GM21526 (cell line): ENCODE results near the gene SLC22A13.
"Not testable (repeated sequence)": the region's sequence is repeated elsewhere in the genome, so short reads cannot be mapped to it uniquely, and the experiment has no call there.

Experiments used
- ATAC-seq: cut with Tn5 transposase; IDR thresholded peaks from one replicate; pipeline ENCODE4 v1.9.1; 2021; ENCODE audit warnings: moderate library complexity; ENCODE audit not compliant: unreplicated experiment, low FRiP score

The SLC22A13 gene

DNA sequence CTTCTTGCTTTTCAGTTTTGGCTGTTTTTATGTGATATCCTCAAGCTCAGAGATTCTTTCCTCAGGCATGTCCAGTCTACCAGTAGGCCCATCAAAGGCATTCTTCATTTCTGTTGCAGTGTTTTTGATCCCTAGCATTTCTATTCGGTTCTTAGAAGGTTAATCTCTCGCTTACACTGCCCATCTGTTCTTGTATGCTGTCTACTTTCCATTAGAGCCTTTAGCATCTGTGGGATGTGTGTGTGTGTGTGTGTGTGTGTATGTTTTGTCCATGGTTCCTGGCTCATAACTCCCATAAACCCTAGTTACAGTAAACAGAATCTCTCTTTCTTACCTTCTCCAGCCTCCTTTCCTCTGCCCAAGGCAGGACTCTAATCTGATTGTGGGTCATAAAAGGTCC is 5.1 kb upstream of the SLC22A13 start:
- no peak for ATAC-seq

DNA sequence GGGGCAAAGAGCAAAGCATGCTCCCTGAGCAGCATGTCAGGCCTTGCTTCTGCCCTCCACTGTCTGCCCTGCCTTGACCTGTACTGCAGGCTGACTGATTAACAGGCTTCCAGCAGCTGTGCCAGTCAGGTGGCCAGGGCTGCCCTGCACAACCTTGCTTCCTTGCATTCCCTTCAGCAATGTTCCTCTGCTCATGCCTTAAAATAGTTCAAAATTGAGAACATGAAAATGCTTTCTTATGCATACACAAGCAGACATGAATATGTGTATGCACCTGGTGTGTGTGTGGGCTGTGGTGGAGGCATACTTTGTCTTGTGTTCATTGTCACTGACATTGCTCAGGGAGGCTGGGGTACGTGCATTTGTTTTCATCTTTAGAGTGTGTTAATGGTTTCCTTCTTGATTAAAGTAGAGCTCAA is 1.2 kb upstream of the SLC22A13 start:
- ATAC-seq: no peak

DNA sequence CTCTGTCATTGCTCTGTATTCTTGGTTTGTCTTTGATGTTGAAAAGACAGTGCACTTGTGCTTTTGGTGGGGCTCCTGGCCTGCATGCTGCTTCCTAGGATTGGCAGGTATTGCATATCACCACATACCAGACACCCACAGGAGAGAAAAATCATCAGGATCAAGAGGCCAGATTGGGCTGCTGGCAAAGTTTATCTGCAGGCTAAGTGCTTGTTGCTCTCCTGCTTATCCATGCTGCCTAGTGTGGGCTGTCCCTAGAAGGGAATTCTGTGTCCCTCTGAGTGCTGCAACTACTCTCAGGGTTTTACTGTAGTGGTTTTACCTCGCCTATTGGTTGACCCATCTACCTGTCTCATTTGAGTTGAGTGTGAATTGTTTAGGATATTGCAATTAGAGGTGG is 833 bp upstream of the SLC22A13 start:
- ATAC-seq: no peak

DNA sequence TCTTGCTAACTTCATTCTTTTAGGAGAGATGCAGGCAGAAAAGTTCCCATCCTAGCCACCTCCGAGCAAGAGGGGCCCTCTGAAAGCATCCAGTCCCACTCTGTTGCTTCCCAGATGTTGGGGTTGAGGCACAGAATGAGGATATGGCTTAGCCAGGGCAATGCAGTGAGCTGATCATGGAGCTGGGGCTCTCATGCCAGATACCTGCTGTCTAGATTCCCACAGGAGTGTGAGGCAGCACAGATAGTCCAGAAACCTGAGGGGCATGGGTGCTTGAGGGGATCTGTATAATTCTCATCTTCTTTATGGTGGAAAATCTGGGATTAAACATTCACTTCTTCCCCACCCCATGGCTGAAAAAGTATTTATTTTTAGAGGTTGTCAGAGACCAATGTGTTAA is 1.2 kb downstream of the SLC22A13 start:
- ATAC-seq: no peak

DNA sequence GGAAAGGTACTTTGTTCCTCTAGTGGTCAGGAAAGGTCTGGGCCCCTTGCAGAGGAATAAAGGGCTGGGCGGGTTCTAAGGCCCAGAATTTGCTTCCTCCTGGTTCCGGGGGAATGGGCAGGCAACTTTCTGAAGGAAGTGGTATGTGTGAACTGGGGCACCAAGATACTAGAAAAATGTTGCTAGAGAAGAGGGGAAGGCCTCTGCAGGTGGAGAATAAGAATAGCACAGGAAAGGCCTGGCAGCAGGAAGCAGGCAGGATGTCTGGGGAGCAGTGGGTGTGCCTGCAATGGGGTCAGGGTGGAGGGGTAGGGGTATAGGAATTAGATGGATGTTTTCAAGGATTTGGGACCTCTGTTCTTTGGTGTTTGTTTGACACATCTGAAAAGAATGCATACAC is 2.0 kb downstream of the SLC22A13 start:
- no peak for ATAC-seq

DNA sequence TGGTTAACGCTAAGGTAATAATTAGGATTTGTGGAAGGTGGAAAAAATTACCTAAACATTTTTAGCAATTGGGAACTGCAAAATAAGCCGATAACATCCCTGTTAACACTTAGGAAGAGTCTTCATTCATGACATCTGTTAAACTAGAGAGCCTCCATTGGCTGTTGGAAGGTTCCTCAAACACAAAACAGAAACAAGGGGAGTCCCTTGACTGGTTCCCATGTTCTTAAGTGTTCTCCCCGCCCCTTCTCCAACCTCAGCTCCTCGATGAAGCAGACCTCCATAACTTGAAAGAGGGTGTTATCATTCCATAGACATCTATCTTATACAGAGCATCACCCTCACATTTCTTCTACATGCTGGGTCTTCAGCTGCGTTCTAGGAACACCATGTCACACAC is 2.5 kb downstream of the SLC22A13 start:
- no peak for ATAC-seq

DNA sequence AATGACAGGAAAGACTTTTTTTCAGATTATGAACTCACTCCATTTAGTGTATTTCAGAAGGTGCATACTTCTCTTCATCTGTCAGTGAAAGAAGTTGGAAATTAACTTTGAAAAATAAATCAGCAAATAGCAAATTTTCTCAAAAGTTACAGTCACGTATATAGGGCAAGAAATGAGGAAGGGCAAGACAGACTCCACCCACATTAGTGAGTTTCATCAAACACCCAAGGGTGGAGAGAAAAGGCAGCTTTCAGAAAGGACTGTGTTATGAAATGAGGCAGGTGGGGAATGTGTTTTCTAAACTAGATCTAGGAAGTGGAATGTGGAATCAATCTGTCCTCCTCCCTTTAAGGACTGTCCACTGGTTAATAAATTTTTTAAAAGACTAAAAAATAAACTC is 2.9 kb downstream of the SLC22A13 start:
- peak; percentile 57 for ATAC-seq

DNA sequence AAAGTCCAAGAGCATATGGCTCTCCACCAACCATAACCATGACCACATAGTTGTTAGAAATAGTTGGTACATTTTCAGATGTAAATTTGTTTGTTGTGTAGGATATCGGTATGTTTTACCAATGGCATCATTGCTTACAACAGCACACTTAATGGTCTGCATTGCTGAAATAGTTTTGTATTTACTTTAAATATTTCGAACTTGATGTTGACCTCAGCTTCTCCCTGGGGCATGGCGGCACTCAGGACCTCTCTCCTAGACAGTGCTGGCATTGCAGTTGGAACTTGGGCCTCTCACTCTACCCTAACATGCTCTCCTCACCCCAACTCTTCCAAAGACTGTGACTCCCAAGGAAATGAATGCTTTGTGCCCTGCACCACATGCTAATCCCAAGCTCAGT is 5.0 kb downstream of the SLC22A13 start:
- no peak for ATAC-seq

DNA sequence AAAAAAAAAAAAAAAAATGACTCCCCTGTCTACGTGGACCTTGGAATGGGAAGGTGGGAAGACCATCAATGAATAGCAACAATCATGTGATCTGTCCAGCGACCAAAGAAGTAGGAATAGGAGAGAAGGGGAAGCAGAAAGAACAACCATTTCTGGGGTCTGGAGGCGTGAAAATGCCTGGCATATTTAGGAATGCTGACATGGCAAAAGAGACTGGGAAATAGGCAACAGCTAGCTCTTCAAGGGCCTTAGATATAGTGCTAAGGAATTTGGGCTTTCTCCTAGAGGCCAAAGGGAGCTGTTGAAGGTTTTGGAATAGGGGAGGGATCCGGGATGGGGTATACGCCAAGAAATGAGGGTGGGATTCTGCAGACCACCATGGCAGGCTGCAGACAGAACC is 5.9 kb downstream of the SLC22A13 start:
- no peak for ATAC-seq

DNA sequence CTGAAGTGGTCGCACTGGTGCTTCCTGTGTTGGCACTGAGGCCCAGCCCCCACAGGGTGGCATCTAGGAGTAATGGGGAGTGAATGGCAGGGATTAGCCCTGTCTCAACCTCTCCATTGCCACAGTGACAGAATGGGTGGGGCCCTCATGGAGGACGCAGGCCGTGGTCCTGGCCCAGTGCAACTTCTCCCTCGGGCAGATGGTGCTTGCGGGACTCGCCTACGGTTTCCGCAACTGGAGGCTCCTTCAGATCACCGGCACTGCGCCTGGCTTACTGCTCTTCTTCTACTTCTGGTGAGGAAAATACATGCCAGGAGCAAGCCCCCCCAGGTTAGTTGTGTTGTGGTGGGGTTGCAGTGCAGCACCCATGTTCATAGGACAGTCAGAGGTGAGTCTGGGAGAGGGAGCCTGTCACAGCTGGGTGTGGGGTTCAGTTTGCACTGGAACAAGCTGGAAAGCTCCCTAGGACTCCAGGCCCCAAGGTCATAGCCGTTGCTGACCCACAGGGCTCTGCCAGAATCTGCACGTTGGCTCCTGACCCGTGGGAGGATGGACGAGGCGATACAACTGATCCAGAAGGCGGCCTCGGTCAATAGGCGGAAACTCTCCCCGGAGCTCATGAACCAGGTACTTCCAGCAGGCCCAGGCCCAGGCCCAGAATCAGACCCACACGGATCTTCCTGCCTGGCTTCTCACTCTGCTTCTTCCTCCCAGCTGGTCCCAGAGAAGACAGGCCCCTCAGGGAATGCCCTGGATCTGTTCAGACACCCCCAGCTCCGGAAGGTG is 9.4 kb downstream of the SLC22A13 start:
- ATAC-seq: no peak

DNA sequence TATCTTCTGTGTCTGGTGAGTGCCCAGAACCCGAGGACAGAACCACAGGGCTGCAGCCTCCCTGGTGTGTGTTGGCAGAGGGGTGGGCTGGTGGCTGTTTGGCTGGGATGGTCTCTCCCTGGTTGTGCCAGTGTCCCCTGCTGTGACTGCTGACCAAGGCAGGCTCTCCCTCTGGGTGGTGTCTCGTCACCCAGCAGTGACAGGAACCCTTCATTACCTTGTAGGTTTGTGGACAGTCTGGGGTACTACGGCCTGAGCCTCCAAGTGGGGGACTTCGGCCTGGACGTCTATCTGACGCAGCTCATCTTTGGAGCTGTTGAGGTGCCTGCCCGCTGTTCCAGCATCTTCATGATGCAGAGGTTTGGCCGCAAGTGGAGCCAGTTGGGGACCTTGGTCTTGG is 10.0 kb downstream of the SLC22A13 start:
- ATAC-seq: no peak

DNA sequence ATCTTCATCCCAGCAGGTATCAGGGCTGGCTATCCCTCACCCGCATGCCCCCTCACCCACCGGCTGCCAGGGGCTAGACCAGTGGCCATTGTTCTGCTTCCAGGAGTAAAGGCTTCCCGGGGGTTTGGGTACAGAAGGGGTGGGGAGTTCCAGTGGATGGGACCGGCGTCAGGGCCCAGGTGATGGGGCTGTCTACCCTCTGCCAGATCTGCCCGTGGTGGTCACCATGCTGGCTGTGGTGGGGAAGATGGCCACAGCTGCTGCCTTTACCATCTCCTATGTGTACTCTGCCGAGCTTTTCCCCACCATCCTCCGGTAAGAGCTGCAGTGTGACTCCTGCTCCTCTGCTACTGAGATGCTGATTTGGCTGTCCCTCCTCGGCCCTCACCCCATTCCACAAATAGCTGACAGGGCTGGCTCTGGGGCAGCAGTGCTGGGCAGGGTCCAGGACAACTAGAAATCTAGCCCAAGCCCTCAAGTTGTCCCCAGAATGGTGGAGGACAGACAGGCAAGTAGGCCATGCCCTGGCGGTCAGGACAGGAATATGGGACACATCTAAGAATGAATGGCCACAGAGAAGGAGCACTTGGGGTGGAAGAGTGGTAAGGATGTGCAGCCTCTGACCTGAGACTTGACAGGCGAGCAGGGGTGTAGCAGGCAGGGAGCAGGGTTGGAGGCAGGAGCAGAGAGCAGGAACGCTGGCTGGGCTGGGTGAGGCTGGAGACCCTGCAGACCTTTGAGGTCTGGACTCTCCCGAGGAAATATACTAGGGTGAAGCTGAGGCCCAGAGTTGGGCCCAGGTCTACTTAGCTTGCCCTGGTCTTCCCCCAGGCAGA is 10.7 kb downstream of the SLC22A13 start:
- ATAC-seq: no peak

DNA sequence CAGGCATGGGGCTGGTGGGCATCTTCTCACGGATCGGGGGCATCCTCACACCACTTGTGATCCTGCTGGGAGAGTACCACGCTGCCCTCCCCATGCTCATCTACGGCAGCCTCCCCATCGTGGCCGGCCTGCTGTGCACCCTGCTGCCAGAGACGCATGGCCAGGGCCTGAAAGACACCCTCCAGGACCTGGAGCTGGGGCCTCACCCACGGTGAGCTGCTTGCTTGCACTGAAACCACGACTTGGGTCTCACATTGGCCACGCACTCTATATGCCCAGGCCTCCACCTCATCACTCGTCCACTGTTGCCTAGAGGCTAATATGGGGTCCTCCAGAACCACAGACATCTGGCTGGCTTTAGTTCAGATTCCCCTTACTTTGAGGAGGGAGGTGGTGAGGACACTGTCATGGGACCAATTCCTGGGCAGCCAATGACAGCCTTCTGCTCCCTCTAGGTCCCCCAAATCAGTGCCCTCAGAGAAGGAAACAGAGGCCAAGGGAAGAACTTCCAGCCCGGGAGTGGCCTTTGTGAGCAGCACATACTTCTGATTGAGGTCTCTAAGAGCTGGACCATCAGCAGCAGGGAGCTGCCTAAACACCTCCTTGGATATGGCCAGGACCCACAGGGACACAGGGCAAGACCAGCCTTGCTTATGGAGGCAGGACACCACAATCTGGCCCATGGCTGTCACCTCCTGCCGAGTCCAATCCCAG is 11.5 kb downstream of the SLC22A13 start:
- no peak for ATAC-seq

DNA sequence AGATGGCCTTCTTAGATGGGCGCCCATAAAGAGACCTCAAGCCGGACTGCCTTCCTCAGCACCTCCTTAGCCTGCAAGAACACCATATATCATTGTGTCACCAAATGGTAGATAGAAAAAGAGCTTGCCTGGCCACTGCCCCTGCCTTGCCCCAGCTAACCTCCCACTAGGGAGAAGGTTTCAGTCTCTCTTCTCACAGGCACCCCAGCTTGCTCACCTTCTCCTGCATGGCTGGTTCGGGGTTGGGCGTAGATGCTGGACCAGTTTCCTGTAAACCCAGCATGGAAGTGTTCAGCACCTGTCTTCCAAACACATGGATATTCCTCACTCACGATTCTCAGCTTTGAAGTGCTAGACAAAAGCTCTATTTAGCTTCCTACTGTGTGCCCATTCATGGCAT is 13.2 kb downstream of the SLC22A13 start:
- ATAC-seq: no peak

DNA sequence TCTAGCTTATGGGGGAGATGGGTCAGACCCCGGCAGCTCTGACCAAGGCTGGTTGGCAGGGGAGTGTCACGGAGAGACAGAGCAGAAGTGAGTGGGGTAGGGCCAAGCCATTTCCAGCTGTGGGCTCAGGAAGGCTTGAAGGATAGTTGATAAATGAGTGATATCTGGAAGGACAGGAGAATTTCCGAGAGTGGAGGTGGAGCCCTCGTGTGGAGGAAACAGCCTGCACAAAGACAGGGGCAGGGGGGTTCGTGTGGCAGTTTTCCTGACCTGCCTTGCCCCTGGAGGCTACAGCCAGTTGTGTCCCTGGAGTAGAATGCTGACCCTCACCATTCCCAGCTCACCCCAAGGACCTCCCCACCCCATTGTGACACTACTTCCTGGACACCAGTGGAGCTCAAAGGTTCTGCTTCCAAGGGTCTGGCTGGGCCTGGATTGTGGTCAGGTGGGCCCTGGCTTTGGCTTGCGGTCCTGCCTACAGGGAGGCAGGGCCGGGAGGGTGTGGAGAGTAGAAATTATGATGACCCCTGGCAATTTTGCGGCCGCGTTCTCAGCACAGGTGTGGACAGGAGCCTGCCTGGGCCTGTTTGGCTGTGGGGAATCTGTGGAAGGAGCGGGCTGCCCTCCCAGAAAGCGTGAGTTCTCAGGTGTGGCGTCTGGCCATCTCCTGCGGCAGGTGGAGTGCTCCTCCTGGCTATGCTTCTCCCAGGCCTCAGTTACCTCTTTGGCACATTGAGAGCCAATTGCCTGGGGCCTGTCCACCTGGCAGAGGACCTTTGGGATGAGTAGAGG is 16.5 kb downstream of the SLC22A13 start, which contains the start of gene SLC22A14:
TSS of gene SLC22A14 (plus strand) at position 400 of the 792 bp plus-strand sequence. CDS start 23,733 bp downstream, outside the sequence.
- no peak for ATAC-seq

DNA sequence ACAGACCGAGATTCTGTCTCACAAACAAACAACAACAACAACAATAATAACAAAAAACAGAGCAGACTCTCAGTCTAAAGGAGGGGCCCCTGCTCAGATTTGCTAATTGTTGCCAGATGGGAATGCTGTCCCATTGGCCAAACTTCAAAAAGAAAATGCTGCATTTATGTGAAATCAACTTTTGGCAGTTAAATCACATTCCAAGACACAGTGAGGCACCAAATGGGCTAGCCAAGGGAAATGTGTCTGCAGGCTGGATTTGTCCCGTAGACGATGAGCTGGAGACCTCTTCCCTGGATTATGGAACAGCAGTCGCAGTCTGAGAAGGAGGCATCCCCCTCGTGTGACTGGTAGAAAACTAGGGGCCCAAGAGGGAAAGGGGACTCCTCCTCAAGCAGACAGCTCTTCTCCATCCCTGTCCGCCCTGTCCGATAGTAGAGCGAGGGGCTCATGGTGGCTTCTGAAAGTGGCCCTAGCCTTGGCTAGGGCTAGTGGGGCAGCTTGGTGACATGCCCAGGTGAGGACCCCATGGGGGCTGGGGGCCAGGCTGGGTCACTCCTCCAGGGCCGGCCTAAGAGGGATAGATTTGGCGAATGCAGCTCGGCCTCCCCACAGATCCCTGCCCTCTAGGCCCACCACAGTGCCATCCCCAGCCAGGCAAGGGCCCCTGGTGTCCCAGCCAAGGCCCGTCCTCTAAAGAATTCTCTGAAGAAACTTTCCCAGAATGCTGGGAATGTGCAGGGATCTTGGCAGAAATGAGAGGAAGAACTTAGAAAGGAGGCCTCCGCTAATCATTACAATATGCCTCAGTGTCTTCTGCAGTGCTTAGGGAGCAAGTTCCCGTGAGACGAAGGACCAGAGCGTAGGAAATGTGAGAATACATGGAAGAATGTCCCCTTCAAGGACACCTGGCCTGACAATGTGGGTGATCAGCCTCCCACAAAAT is 18.5 kb downstream of the SLC22A13 start:
- no peak for ATAC-seq

DNA sequence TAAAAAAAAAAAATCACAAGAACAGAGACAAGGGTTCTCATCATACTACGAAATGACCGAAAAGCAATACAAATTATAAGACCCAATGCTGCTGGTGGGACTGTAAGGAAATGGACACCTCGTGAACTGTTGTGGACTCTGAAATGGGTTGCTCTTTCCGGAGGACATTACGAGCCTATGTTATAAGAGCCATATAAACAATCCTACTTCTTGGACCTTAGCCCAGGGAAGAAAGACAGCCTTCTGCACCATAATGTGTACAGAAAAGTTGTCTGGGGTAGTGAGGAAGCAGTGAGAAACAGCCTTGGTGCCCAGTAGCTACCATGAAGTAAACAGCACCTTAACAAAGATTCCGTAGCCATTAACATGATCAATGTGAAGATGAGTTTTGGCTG is 19.1 kb downstream of the SLC22A13 start:
- ATAC-seq: no peak

DNA sequence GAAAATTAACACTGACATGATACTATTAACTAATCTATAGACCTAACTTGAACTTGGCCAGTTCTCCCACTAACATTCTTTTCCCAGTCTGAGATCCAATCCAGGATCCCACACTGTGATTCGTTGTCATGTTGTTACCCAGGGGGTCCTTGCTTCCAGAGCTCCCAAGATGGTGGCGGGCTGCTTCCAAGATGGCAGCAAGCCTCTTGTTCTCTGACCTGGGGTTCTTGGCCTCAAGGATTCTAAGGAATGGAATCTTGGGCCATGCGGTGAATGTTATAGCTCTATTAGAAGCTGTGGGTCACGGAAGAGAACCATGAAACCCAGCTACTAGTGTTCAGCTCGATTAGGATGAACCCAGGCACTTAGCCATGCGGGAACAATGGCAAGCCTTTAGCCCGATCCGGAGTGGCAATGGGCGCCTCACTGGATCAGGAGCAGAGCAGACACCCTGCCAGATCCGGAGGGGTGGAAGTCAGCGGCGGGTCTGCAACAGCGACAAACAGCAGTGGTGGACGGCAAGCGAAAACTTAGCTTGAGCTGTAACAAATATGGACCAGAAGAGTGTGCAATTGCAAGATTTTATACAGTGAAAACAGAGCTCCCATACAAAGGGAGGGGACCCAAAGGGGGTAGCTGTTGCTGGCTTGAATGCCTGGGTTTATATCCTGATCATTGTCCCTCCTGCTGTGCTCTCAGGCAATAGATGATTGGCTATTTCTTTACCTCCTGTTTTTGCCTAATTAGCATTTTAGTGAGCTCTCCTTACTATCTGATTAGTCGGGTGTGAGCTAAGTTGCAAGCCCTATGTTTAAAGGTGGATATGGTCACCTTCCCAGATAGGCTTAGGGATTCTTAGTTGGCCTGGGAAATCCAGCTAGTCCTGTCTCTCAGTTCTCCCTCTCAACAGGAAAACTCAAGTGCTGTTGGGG is 23.9 kb downstream of the SLC22A13 start:
- ATAC-seq: not testable (repeated sequence)
